Activated CD4-positive, alpha-beta T cell treated with anti-CD3 and anti-CD28 coated beads, Interleukin-2, amount 10 ng/mL, durations not matched to agents 24 days and 14 days (primary cell): ENCODE measurements around the gene NDUFS7. TPM values are rescaled to one million over a fixed set of nuclear protein-coding genes. Genes with fewer than 3 reads are reported as not detected.

Experiments used
- DNase-seq: peaks from one replicate; pipeline ENCODE4 v3.0.0; 2022
- H3K27ac Mint-ChIP-seq: one replicate; pipeline ENCODE4 v1.8.0; 2022; ENCODE audit warnings: mild to moderate bottlenecking, mixed read lengths
- H3K27me3 Mint-ChIP-seq: one replicate; pipeline ENCODE4 v1.8.0; 2022; ENCODE audit warnings: mixed read lengths
- H3K36me3 Mint-ChIP-seq: one replicate; pipeline ENCODE4 v1.8.0; 2022; ENCODE audit warnings: low read depth, mild to moderate bottlenecking, mixed read lengths
- H3K4me1 Mint-ChIP-seq: one replicate; pipeline ENCODE4 v1.8.0; 2021; ENCODE audit warnings: mixed read lengths
- H3K4me3 Mint-ChIP-seq: one replicate; pipeline ENCODE4 v1.8.0; 2022; ENCODE audit warnings: mild to moderate bottlenecking, moderate library complexity, mixed read lengths
- H3K9me3 Mint-ChIP-seq: one replicate; pipeline ENCODE4 v1.8.0; 2021; ENCODE audit warnings: mixed read lengths
- intact Hi-C: fragments of 100-400 bp; cut with micrococcal nuclease; formaldehyde crosslinking; loops from one replicate; pipeline ENCODE4 v1.15.1; 2023
- total RNA-seq: library from RNA; stranded (reverse); gene quantifications from 2 replicates; pipeline ENCODE4 v1.2.3, GENCODE V29; 2022

Gene NDUFS7
- total RNA-seq, 1 donor from 2014 or later, result 108 TPM

DNA sequence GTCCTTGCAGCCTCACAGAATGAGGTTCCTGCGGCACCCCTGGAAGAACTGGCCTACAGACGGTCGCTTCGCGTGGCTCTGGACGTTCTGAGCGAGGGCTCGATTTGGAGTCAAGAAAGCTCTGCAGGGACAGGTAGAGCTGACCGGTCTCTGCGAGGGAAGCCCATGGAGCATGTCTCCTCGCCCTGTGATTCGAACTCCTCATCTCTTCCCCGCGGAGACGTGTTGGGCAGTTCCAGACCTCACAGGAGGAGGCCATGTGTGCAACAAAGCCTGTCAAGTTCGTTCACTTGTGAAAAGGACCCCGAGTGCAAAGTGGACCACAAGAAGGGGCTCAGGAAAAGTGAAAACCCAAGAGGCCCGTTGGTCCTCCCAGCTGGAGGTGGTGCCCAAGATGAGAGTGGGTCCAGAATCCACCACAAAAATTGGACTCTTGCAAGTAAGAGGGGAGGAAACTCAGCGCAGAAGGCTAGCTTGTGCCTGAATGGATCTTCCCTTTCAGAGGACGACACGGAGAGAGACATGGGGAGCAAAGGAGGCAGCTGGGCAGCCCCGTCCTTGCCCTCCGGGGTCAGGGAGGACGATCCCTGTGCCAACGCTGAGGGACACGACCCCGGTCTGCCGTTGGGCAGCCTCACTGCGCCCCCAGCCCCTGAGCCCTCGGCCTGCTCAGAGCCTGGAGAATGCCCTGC is 23.4 kb upstream of the NDUFS7 start:
- peaks cover 34% of the 10 kb centered on the region for H3K36me3 Mint-ChIP-seq

DNA sequence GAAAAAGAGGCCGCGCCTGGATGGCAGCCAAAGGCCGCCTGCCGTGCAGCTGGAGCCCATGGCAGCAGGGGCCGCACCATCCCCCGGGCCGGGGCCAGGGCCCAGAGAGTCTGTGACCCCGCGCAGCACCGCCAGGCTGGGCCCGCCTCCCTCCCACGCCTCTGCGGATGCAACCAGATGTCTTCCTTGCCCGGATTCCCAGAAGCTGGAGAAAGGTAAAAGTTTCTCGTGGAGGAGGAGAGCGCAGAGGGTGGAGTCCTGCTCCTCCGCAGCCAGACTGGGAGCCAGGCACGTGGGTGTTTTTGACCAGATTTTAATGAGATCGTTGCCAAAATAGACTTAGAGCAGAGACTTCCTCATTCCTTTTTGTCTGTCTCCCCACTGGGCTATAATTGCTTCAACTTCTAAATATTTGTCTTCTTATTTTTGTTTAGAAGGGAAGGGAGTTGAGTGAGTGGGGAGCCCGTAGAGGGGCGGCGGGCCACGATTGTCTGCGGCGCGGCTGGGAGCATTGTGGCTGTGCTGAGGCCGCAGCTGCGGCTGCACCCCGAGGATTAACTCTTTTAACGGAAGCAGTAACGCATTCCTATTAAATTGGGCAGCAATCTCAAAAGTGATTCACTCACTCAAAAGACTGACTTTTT is 22.8 kb upstream of the NDUFS7 start:
- H3K27me3 Mint-ChIP-seq, result no peaks in the 10 kb centered on the region
- no peak for DNase-seq
- no peak overlapping the region for H3K27ac Mint-ChIP-seq
- H3K36me3 Mint-ChIP-seq, result peaks cover 32% of the 10 kb centered on the region
- intact Hi-C loops, result loop anchor here (5.0 kb wide), 1 partner anchor 84 kb away; the partner anchor contains the start of gene FAM174C
- no peak overlapping the region for H3K4me3 Mint-ChIP-seq
- H3K9me3 Mint-ChIP-seq, result no peaks in the 10 kb centered on the region
- H3K4me1 Mint-ChIP-seq, result peaks cover 21% of the 10 kb centered on the region

More for the DNA sequence above, 23.4 kb upstream of the NDUFS7 start:
- no peak overlapping the region for H3K4me3 Mint-ChIP-seq
- DNase-seq, result no peak
- H3K9me3 Mint-ChIP-seq, result no peaks in the 10 kb centered on the region
- H3K27ac Mint-ChIP-seq, result no peak overlapping the region
- peaks cover 25% of the 10 kb centered on the region for H3K4me1 Mint-ChIP-seq
- no peaks in the 10 kb centered on the region for H3K27me3 Mint-ChIP-seq
- intact Hi-C loops, result loop anchor here (5.0 kb wide), 1 partner anchor 83 kb away; the partner anchor contains the start of gene FAM174C

DNA sequence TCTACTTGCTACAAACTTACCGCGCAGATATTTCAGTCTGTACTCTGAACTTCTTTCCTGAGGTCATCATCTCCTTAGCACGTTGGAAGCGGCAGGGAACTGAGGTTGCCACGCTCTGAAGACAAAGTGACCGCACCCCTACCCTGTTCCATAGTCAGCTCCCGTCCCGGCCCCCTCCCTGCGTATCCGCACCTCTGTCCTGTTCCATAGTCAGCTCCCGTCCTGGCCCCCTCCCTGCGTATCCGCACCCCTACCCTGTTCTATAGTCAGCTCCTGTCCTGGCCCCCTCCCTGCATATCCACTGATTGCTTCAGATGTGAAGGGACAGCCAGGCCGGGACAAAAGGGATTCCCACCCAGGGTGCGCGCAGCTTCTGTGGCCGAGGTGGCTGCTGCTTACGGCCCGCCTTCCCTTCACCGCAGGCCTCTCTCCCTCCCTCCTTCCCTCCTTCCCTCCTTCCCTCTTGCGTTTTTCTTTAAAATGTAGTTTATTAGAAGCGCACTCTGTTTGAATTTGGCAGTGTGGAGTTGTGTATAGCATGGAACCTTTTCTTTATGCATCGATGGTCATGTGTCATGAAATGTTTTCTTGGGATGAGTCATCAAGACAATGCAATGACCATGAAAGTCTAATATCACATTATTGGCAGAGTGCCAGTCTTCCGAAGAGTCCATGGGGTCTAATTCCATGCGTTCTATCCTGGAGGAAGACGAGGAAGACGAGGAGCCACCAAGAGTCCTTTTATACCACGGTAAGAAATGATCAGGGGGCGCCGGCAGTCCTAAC is 21.9 kb upstream of the NDUFS7 start:
- no peak overlapping the region for H3K4me3 Mint-ChIP-seq
- H3K36me3 Mint-ChIP-seq, result peaks cover 34% of the 10 kb centered on the region
- intact Hi-C loops, result loop anchor here (5.0 kb wide), 1 partner anchor 84 kb away; the partner anchor contains the start of gene FAM174C

DNA sequence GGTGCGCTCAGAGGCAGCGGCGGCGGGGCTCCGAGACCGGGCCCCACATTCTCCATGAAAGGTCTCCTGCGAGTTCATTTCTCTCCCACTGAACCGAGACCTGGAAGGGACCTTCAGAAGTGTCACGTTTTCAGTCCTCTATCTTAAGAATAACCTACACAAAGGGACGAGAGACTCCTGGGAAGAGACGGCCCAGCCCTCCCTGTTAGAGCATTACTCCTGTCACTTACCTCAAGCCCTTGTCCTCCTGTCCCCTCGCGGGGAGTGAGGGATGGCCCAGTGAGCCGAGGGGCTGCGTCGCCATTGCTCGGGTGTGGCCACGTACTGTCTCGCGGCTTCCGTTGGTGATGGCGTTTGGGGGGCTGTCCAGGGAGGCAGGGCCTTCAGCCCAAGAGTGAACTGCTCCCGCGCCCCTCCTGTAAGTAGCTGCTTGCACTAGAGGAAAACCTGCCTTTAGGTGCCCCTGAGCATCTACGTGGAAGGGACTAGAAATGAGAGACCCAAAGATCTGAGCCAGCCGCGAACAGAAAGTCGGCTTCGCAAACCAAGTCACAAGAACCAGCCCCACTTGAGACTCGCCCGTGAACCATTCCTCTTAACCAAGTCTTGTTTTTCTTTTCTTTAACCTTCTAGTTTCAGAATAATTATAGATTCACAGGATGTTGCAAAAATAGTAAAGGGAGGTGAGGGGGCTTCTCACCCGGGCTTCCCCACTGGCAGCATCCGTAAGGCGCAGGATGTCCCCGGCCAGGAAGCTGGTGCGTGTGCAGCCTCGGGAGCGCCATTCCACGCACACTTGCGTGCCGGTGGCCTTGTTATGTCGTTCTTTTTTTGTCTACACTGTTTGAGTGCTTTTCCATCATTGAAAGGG is 21.1 kb upstream of the NDUFS7 start:
- no peaks in the 10 kb centered on the region for H3K27me3 Mint-ChIP-seq
- intact Hi-C loops, result loop anchor here (5.0 kb wide), 1 partner anchor 85 kb away; the partner anchor contains the start of gene FAM174C
- peaks cover 33% of the 10 kb centered on the region for H3K36me3 Mint-ChIP-seq
- no peak for DNase-seq
- no peaks in the 10 kb centered on the region for H3K9me3 Mint-ChIP-seq
- peak overlapping the region; percentile 54 for H3K4me3 Mint-ChIP-seq
- no peak overlapping the region for H3K27ac Mint-ChIP-seq
- peaks cover 22% of the 10 kb centered on the region for H3K4me1 Mint-ChIP-seq

More for the DNA sequence above, 21.9 kb upstream of the NDUFS7 start:
- H3K27me3 Mint-ChIP-seq, result no peaks in the 10 kb centered on the region
- H3K9me3 Mint-ChIP-seq, result no peaks in the 10 kb centered on the region
- H3K27ac Mint-ChIP-seq, result no peak overlapping the region
- no peak for DNase-seq
- peaks cover 21% of the 10 kb centered on the region for H3K4me1 Mint-ChIP-seq

DNA sequence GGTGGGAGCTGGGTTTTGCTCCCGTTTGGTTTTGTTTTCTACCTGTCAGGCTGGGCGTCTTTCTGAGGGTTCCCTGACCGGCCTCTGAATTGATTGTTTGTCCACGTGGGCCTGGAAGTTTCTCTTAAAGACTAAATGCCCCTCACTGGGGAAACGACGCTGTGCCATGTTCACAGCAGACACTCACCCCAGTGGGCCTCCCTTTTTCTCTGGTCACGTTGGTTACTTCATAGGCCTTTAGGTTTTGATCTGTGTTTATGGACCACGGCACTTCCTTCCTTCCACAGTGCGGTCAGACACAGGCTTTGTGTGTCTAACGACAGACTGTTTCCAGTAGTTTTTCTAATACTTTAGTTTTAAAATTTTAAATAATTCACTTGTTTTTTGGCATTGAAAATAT is 20.1 kb upstream of the NDUFS7 start:
- Mint-ChIP-seq H3K4me1 (peaks cover 22% of the 10 kb centered on the region), H3K27ac (peak overlapping the region; percentile 72)

DNA sequence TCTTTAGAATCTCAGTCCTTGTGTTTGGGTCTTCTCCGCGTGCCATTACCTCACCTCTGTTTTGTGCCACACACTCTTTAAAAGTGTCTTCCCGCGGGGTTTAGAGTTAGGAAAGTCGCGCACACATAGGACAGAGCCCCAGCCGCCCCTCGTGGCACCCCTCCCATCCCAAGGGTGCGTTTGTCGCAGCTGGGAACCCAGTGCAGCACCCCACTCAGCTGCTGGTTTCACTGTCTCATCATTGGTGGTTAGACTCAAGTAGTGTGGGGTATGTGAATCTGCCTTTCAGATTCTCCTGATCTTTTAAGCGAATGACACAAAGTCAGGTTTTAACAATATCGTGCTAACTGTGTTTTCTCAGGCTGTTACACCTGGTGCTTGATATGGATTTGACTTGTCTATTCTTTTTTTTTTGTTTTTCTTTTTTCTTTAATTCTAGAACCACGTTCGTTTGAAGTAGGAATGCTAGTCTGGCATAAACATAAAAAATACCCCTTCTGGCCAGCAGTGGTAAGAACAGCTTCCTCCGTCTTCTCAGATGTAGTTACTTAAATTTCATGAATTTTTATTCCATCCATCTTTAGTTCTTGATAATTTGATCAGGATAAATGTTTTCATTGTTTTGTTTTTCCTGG is 19.5 kb upstream of the NDUFS7 start:
- Mint-ChIP-seq H3K27ac (peak overlapping the region; percentile 53), H3K27me3 (no peaks in the 10 kb centered on the region), H3K9me3 (no peaks in the 10 kb centered on the region), H3K36me3 (peaks cover 27% of the 10 kb centered on the region), H3K4me3 (peak overlapping the region; percentile 67), H3K4me1 (peaks cover 22% of the 10 kb centered on the region)
- DNase-seq, result no peak
- intact Hi-C loops, result loop anchor here (5.0 kb wide), 1 partner anchor 87 kb away; the partner anchor contains the start of gene FAM174C

More for the DNA sequence above, 20.1 kb upstream of the NDUFS7 start:
- Mint-ChIP-seq H3K4me3 (peak overlapping the region; percentile 54), H3K27me3 (no peaks in the 10 kb centered on the region), H3K9me3 (no peaks in the 10 kb centered on the region), H3K36me3 (peaks cover 28% of the 10 kb centered on the region)
- DNase-seq, result peak; percentile 76
- intact Hi-C loops, result loop anchor here (5.0 kb wide), 1 partner anchor 86 kb away; the partner anchor contains the start of gene FAM174C

DNA sequence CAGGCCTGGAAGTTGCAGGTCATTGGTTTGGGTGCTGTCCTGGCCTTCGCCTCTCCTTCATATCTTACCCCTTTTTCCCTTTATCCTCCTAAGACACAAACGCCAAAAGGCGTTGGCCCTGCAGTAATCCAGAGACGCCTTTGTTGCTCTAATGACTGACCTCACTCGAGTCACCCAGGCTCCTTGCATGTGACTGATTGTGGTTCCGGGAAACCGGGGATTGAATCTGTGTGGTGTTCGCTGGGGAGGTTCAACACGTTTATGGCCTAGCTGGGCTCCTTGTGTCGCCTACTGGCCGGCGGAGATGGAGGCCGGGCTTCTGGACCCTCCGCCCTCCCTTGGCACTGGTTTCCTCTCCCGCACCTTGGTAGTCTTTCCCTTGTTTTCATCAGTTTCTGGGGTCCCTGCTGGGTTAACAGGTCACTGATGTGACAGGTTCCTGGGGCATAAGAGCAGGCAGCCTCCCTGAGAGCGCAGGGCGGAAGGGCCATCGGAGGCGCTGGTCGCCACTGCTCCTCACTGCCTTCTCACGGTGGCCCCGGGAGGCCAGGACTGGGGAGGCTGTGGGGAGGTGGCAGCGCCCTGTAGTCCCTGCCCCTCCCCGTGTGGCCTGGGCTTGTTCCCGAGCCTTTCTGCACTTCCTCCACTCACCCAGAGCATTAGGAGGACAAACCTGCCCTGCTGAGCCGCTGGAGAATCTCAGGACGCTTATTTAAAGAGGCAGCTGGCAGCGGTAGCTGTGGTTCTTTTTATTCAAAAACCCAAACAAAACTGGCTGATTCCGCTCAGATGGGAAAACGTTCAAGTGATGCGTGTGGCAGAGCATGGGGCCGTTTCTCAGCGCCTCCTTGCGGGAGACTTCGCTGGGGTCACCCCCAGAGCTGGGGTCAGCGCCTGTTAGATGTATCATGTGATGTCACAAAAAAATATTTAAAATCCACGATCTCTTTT is 18.1 kb upstream of the NDUFS7 start:
- H3K36me3 Mint-ChIP-seq, result peaks cover 22% of the 10 kb centered on the region
- peaks cover 22% of the 10 kb centered on the region for H3K4me1 Mint-ChIP-seq
- H3K4me3 Mint-ChIP-seq, result no peak overlapping the region
- intact Hi-C loops, result no loop called here
- DNase-seq, result no peak
- no peaks in the 10 kb centered on the region for H3K9me3 Mint-ChIP-seq
- H3K27me3 Mint-ChIP-seq, result no peaks in the 10 kb centered on the region
- no peak overlapping the region for H3K27ac Mint-ChIP-seq

DNA sequence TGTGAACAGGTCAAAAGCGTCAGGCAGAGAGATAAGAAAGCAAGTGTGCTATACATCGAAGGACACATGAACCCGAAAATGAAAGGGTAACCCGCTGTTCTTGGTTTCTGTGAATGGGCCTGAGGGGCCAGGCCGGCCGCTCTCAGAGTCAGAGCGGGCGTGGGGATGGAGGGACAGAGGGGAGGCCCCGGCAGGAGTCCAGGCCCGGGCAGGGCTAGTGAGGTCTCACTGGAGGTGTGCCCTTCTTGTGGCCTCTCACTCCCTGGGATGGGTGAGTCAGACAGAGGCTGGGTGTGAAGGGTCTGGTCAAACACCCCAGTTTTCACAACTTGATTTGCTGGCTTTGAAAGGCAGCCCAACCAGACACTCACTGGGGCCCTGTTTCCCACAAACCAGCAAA is 17.4 kb upstream of the NDUFS7 start:
- H3K27ac Mint-ChIP-seq, result no peak overlapping the region
- peaks cover 22% of the 10 kb centered on the region for H3K4me1 Mint-ChIP-seq
- DNase-seq, result no peak
- no peaks in the 10 kb centered on the region for H3K27me3 Mint-ChIP-seq
- H3K4me3 Mint-ChIP-seq, result no peak overlapping the region
- intact Hi-C loops, result no loop called here
- H3K9me3 Mint-ChIP-seq, result no peaks in the 10 kb centered on the region
- H3K36me3 Mint-ChIP-seq, result peaks cover 20% of the 10 kb centered on the region

DNA sequence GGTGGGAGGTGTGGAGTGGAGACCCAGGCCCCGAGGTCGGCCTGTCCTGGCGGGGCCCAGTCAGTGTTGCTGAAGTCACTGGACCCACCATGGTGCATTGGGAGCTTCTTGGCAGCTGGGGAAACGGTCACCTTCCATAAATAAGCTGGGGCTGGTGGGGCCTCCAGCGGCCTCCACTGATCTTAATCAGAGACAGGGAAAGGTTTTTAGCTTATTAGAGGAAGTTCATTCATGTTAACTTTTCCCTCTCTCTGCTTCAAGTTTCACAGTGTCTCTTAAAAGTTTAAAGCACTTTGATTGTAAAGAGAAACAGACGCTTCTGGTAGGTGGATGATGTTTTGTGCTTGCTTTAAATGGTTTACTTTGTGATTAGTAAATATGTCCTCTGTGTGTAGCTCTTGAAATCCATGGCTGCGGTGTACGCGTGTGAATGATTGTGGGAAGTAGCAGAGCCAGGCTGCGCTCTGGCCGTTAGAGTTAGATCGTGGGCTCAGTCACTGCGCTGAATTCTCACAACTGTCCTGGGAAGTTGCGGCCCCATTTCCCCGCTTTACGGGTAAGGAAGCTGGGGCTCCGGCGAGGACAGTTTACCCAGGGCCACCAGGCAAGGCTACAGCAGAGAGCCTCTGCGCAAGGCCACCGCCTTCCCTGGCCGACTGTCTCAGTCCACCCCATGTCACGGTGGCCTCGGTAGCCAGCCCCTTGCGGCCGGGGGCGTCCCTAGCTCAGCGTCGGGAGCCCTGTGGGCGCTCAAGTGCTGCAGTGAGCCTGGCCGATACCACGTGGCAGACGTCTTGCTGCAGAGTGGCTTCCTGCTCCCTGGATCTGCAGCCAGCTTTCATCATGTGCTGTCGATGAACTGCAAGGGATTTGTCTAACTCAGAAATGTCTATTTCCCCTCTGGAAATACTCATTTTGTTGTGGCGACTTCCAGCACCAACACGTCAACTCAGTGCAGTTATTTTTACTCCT is 16.5 kb upstream of the NDUFS7 start:
- H3K27me3 Mint-ChIP-seq, result no peaks in the 10 kb centered on the region
- H3K9me3 Mint-ChIP-seq, result no peaks in the 10 kb centered on the region
- H3K36me3 Mint-ChIP-seq, result peaks cover 14% of the 10 kb centered on the region
- no peak overlapping the region for H3K27ac Mint-ChIP-seq
- H3K4me1 Mint-ChIP-seq, result peaks cover 17% of the 10 kb centered on the region
- H3K4me3 Mint-ChIP-seq, result no peak overlapping the region
- DNase-seq, result no peak
- intact Hi-C loops, result no loop called here

DNA sequence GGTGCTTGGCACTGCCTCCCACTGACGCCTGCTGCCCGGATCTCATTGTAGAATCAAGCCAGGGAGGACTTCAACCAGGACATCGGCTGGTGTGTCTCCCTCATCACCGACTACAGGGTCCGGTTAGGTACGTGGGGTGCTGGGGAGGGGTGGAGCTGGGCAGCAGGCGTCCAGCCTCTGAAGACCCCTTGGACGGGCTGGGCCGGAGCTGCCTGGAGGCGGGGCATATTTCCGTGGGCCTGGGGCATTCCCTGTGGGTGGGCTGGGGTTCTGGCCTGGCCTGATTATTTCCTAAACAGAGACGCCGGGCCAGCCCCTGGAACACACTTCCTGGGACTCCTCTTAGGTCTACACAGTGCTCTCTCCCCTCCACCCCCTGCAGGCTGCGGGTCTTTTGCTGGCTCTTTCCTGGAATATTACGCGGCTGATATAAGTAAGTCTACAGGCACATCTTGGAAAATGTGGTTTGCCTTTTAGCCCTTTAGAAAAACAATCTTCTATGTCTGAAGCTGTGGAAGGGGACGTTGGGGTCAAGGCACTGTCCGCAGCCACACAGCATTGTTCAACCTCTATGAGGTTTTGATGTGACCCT is 14.4 kb upstream of the NDUFS7 start:
- Mint-ChIP-seq H3K36me3 (peaks cover 11% of the 10 kb centered on the region), H3K27me3 (no peaks in the 10 kb centered on the region), H3K4me1 (peaks cover 4% of the 10 kb centered on the region), H3K4me3 (no peak overlapping the region), H3K27ac (no peak overlapping the region), H3K9me3 (no peaks in the 10 kb centered on the region)
- intact Hi-C loops, result no loop called here
- DNase-seq, result no peak
